Measurements from ENCODE around the gene RYR1.

Gene RYR1

GRCh38 chr19:38519988-38520387 lies 86.5 kb downstream of the RYR1 start:
- peaks cover 0 to 1% of the 10 kb centered on the region in 2 donors for H3K36me3 ChIP-seq (ENCODE audit: control insufficient read depth in 2 of 2, insufficient read depth in 2 of 2, low read length in 2 of 2)
- no peaks in the 10 kb centered on the region for H3K9me3 ChIP-seq (ENCODE audit: control insufficient read depth in 2 of 2, low read length in 2 of 2)
- no peaks in the 10 kb centered on the region for H3K27me3 ChIP-seq (ENCODE audit: control insufficient read depth in 2 of 2, insufficient read depth in 2 of 2, low read length in 2 of 2)
- H3K4me1 ChIP-seq (ENCODE audit: control insufficient read depth in 2 of 2, insufficient read depth in 2 of 2, low read length in 2 of 2) = no peaks in the 10 kb centered on the region
- H3K9ac ChIP-seq (ENCODE audit: low read depth in 1 of 2, low read length in 2 of 2) = no peak overlapping the region
- H3K4me3 ChIP-seq (ENCODE audit: low read length in 2 of 2) = no peak overlapping the region
- no peak overlapping the region for H3K27ac ChIP-seq (ENCODE audit: low read depth in 2 of 2, low read length in 2 of 2)

GRCh38 chr19:38522915-38523314 lies 89.4 kb downstream of the RYR1 start:
- Histone ChIP-seq H3K27me3 (ENCODE audit: control insufficient read depth in 2 of 2, insufficient read depth in 2 of 2, low read length in 2 of 2) (no peaks in the 10 kb centered on the region), H3K4me1 (ENCODE audit: control insufficient read depth in 2 of 2, insufficient read depth in 2 of 2, low read length in 2 of 2) (no peaks in the 10 kb centered on the region), H3K9me3 (ENCODE audit: control insufficient read depth in 2 of 2, low read length in 2 of 2) (no peaks in the 10 kb centered on the region), H3K4me3 (ENCODE audit: low read length in 2 of 2) (no peak overlapping the region), H3K36me3 (ENCODE audit: control insufficient read depth in 2 of 2, insufficient read depth in 2 of 2, low read length in 2 of 2) (peaks cover 0 to 1% of the 10 kb centered on the region in 2 donors), H3K27ac (ENCODE audit: low read depth in 2 of 2, low read length in 2 of 2) (no peak overlapping the region), H3K9ac (ENCODE audit: low read depth in 1 of 2, low read length in 2 of 2) (no peak overlapping the region)

- no peak overlapping the region for H3K27ac ChIP-seq (ENCODE audit: low read depth in 2 of 2, low read length in 2 of 2)
Observed at GRCh38 chr19:38523319-38523718, 89.8 kb downstream of the RYR1 start.

GRCh38 chr19:38524369-38524768 lies 90.9 kb downstream of the RYR1 start:
- Histone ChIP-seq H3K9ac (ENCODE audit: low read depth in 1 of 2, low read length in 2 of 2) (no peak overlapping the region), H3K27me3 (ENCODE audit: control insufficient read depth in 2 of 2, insufficient read depth in 2 of 2, low read length in 2 of 2) (no peaks in the 10 kb centered on the region), H3K4me3 (ENCODE audit: low read length in 2 of 2) (no peak overlapping the region), H3K4me1 (ENCODE audit: control insufficient read depth in 2 of 2, insufficient read depth in 2 of 2, low read length in 2 of 2) (no peaks in the 10 kb centered on the region), H3K36me3 (ENCODE audit: control insufficient read depth in 2 of 2, insufficient read depth in 2 of 2, low read length in 2 of 2) (no peaks in the 10 kb centered on the region), H3K9me3 (ENCODE audit: control insufficient read depth in 2 of 2, low read length in 2 of 2) (no peaks in the 10 kb centered on the region), H3K27ac (ENCODE audit: low read depth in 2 of 2, low read length in 2 of 2) (no peak overlapping the region)

More at GRCh38 chr19:38523319-38523718, 89.8 kb downstream of the RYR1 start:
- Histone ChIP-seq H3K4me3 (ENCODE audit: low read length in 2 of 2) (no peak overlapping the region), H3K9ac (ENCODE audit: low read depth in 1 of 2, low read length in 2 of 2) (no peak overlapping the region), H3K36me3 (ENCODE audit: control insufficient read depth in 2 of 2, insufficient read depth in 2 of 2, low read length in 2 of 2) (peaks cover 0 to 1% of the 10 kb centered on the region in 2 donors), H3K27me3 (ENCODE audit: control insufficient read depth in 2 of 2, insufficient read depth in 2 of 2, low read length in 2 of 2) (no peaks in the 10 kb centered on the region), H3K9me3 (ENCODE audit: control insufficient read depth in 2 of 2, low read length in 2 of 2) (no peaks in the 10 kb centered on the region), H3K4me1 (ENCODE audit: control insufficient read depth in 2 of 2, insufficient read depth in 2 of 2, low read length in 2 of 2) (no peaks in the 10 kb centered on the region)

GRCh38 chr19:38524994-38525634 lies 91.6 kb downstream of the RYR1 start:
- no peaks in the 10 kb centered on the region for H3K9me3 ChIP-seq (ENCODE audit: control insufficient read depth in 2 of 2, low read length in 2 of 2)
- no peak overlapping the region for H3K4me3 ChIP-seq (ENCODE audit: low read length in 2 of 2)
- no peak overlapping the region for H3K9ac ChIP-seq (ENCODE audit: low read depth in 1 of 2, low read length in 2 of 2)
- no peaks in the 10 kb centered on the region for H3K27me3 ChIP-seq (ENCODE audit: control insufficient read depth in 2 of 2, insufficient read depth in 2 of 2, low read length in 2 of 2)
- no peak overlapping the region for H3K27ac ChIP-seq (ENCODE audit: low read depth in 2 of 2, low read length in 2 of 2)
- no peaks in the 10 kb centered on the region for H3K36me3 ChIP-seq (ENCODE audit: control insufficient read depth in 2 of 2, insufficient read depth in 2 of 2, low read length in 2 of 2)
- no peaks in the 10 kb centered on the region for H3K4me1 ChIP-seq (ENCODE audit: control insufficient read depth in 2 of 2, insufficient read depth in 2 of 2, low read length in 2 of 2)

- no peaks in the 10 kb centered on the region for H3K36me3 ChIP-seq (ENCODE audit: control insufficient read depth in 2 of 2, insufficient read depth in 2 of 2, low read length in 2 of 2)
- H3K27me3 ChIP-seq (ENCODE audit: control insufficient read depth in 2 of 2, insufficient read depth in 2 of 2, low read length in 2 of 2) = no peaks in the 10 kb centered on the region
- H3K4me3 ChIP-seq (ENCODE audit: low read length in 2 of 2) = no peak overlapping the region
- H3K27ac ChIP-seq (ENCODE audit: low read depth in 2 of 2, low read length in 2 of 2) = no peak overlapping the region
- H3K4me1 ChIP-seq (ENCODE audit: control insufficient read depth in 2 of 2, insufficient read depth in 2 of 2, low read length in 2 of 2) = no peaks in the 10 kb centered on the region
- H3K9me3 ChIP-seq (ENCODE audit: control insufficient read depth in 2 of 2, low read length in 2 of 2) = no peaks in the 10 kb centered on the region
- H3K9ac ChIP-seq (ENCODE audit: low read depth in 1 of 2, low read length in 2 of 2) = no peak overlapping the region
Observed at GRCh38 chr19:38526430-38526829, 92.9 kb downstream of the RYR1 start.

- no peaks in the 10 kb centered on the region for H3K36me3 ChIP-seq (ENCODE audit: control insufficient read depth in 2 of 2, insufficient read depth in 2 of 2, low read length in 2 of 2)
- no peak overlapping the region for H3K9ac ChIP-seq (ENCODE audit: low read depth in 1 of 2, low read length in 2 of 2)
- no peaks in the 10 kb centered on the region for H3K9me3 ChIP-seq (ENCODE audit: control insufficient read depth in 2 of 2, low read length in 2 of 2)
- no peak overlapping the region for H3K4me3 ChIP-seq (ENCODE audit: low read length in 2 of 2)
- H3K4me1 ChIP-seq (ENCODE audit: control insufficient read depth in 2 of 2, insufficient read depth in 2 of 2, low read length in 2 of 2) = no peaks in the 10 kb centered on the region
- H3K27me3 ChIP-seq (ENCODE audit: control insufficient read depth in 2 of 2, insufficient read depth in 2 of 2, low read length in 2 of 2) = no peaks in the 10 kb centered on the region
- no peak overlapping the region for H3K27ac ChIP-seq (ENCODE audit: low read depth in 2 of 2, low read length in 2 of 2)
Observed at GRCh38 chr19:38527466-38528136, 94.1 kb downstream of the RYR1 start.

- Histone ChIP-seq H3K36me3 (ENCODE audit: control insufficient read depth in 2 of 2, insufficient read depth in 2 of 2, low read length in 2 of 2) (no peaks in the 10 kb centered on the region), H3K4me3 (ENCODE audit: low read length in 2 of 2) (no peak overlapping the region)
Observed at GRCh38 chr19:38528213-38528755, 94.8 kb downstream of the RYR1 start.

GRCh38 chr19:38528931-38529330 lies 95.4 kb downstream of the RYR1 start:
- Histone ChIP-seq H3K27ac (ENCODE audit: low read depth in 2 of 2, low read length in 2 of 2) (no peak overlapping the region), H3K9me3 (ENCODE audit: control insufficient read depth in 2 of 2, low read length in 2 of 2) (no peaks in the 10 kb centered on the region), H3K9ac (ENCODE audit: low read depth in 1 of 2, low read length in 2 of 2) (no peak overlapping the region), H3K36me3 (ENCODE audit: control insufficient read depth in 2 of 2, insufficient read depth in 2 of 2, low read length in 2 of 2) (no peaks in the 10 kb centered on the region), H3K4me1 (ENCODE audit: control insufficient read depth in 2 of 2, insufficient read depth in 2 of 2, low read length in 2 of 2) (no peaks in the 10 kb centered on the region), H3K4me3 (ENCODE audit: low read length in 2 of 2) (no peak overlapping the region), H3K27me3 (ENCODE audit: control insufficient read depth in 2 of 2, insufficient read depth in 2 of 2, low read length in 2 of 2) (no peaks in the 10 kb centered on the region)

More at GRCh38 chr19:38528213-38528755, 94.8 kb downstream of the RYR1 start:
- no peak overlapping the region for H3K27ac ChIP-seq (ENCODE audit: low read depth in 2 of 2, low read length in 2 of 2)
- H3K27me3 ChIP-seq (ENCODE audit: control insufficient read depth in 2 of 2, insufficient read depth in 2 of 2, low read length in 2 of 2) = no peaks in the 10 kb centered on the region
- H3K9ac ChIP-seq (ENCODE audit: low read depth in 1 of 2, low read length in 2 of 2) = no peak overlapping the region
- H3K4me1 ChIP-seq (ENCODE audit: control insufficient read depth in 2 of 2, insufficient read depth in 2 of 2, low read length in 2 of 2) = no peaks in the 10 kb centered on the region
- H3K9me3 ChIP-seq (ENCODE audit: control insufficient read depth in 2 of 2, low read length in 2 of 2) = no peaks in the 10 kb centered on the region

GRCh38 chr19:38531515-38531914 lies 98.0 kb downstream of the RYR1 start:
- Histone ChIP-seq H3K9me3 (ENCODE audit: control insufficient read depth in 2 of 2, low read length in 2 of 2) (peaks cover 2 to 5% of the 10 kb centered on the region in 2 donors), H3K4me1 (ENCODE audit: control insufficient read depth in 2 of 2, insufficient read depth in 2 of 2, low read length in 2 of 2) (no peaks in the 10 kb centered on the region), H3K36me3 (ENCODE audit: control insufficient read depth in 2 of 2, insufficient read depth in 2 of 2, low read length in 2 of 2) (no peaks in the 10 kb centered on the region), H3K4me3 (ENCODE audit: low read length in 2 of 2) (no peak overlapping the region), H3K27me3 (ENCODE audit: control insufficient read depth in 2 of 2, insufficient read depth in 2 of 2, low read length in 2 of 2) (no peaks in the 10 kb centered on the region), H3K27ac (ENCODE audit: low read depth in 2 of 2, low read length in 2 of 2) (no peak overlapping the region), H3K9ac (ENCODE audit: low read depth in 1 of 2, low read length in 2 of 2) (no peak overlapping the region)
